Measurements from ENCODE around the gene HABP2.

HABP2 gene

GRCh38 chr10:113557424-113557862, 4.6 kb downstream of the HABP2 start:
- H3K4me3 ChIP-seq (ENCODE audit: low read depth, low read length) = no peak overlapping the region
- no peak overlapping the region for H3K27ac ChIP-seq
- no peaks in the 10 kb centered on the region for H3K36me3 ChIP-seq
- no peak for DNase-seq
- TF ChIP-seq, protein P1, sequence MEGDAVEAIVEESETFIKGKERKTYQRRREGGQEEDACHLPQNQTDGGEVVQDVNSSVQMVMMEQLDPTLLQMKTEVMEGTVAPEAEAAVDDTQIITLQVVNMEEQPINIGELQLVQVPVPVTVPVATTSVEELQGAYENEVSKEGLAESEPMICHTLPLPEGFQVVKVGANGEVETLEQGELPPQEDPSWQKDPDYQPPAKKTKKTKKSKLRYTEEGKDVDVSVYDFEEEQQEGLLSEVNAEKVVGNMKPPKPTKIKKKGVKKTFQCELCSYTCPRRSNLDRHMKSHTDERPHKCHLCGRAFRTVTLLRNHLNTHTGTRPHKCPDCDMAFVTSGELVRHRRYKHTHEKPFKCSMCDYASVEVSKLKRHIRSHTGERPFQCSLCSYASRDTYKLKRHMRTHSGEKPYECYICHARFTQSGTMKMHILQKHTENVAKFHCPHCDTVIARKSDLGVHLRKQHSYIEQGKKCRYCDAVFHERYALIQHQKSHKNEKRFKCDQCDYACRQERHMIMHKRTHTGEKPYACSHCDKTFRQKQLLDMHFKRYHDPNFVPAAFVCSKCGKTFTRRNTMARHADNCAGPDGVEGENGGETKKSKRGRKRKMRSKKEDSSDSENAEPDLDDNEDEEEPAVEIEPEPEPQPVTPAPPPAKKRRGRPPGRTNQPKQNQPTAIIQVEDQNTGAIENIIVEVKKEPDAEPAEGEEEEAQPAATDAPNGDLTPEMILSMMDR (IDR thresholded peaks at IDR 0.05; ENCODE audit: low read depth, low read length) = no peak
- no peaks in the 10 kb centered on the region for H3K9me3 ChIP-seq (ENCODE audit: severe bottlenecking)
- H3K27me3 ChIP-seq (ENCODE audit: insufficient read depth, low read depth, severe bottlenecking) = no peaks in the 10 kb centered on the region

DNA sequence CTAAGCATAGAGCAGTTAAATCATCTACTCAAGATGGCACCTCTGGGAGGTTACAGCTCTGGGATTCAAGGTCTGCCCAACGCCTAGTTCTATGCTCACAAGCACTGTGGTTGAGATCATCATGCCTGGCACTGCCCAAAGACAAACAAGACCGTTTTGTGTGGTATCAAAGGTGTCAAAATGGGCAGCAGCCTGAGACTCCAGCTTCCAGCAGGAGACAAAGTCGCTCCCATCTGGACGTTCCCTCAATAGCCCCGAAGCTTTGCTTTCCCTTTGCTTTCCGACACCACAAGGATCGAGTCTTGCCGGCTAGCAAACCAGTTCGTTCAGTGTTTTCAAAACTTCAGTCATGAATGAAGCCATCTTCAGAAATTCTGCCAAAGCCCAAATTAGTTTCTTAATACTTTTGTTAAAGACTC, 5.1 kb downstream of the HABP2 start:
- no peaks in the 10 kb centered on the region for H3K9me3 ChIP-seq (ENCODE audit: severe bottlenecking)
- peak; percentile 32 for DNase-seq
- H3K27me3 ChIP-seq (ENCODE audit: insufficient read depth, low read depth, severe bottlenecking) = no peaks in the 10 kb centered on the region
- peak overlapping the region; percentile 29 for H3K4me3 ChIP-seq (ENCODE audit: low read depth, low read length)
- TF ChIP-seq, protein P1 (IDR thresholded peaks at IDR 0.05; ENCODE audit: low read depth, low read length) = no peak
- peak overlapping the region; percentile 29; the same call in 1 of the 2 replicates for H3K27ac ChIP-seq
- no peaks in the 10 kb centered on the region for H3K36me3 ChIP-seq

- H3K36me3 ChIP-seq = no peaks in the 10 kb centered on the region
- no peaks in the 10 kb centered on the region for H3K27me3 ChIP-seq (ENCODE audit: insufficient read depth, low read depth, severe bottlenecking)
- H3K9me3 ChIP-seq (ENCODE audit: severe bottlenecking) = no peaks in the 10 kb centered on the region
- no peak overlapping the region for H3K27ac ChIP-seq
- no peak for DNase-seq
- TF ChIP-seq, protein P1 (IDR thresholded peaks at IDR 0.05; ENCODE audit: low read depth, low read length) = no peak
- H3K4me3 ChIP-seq (ENCODE audit: low read depth, low read length) = no peak overlapping the region
These were observed 7.2 kb downstream of the HABP2 start for GRCh38 chr10:113560071-113560470.

DNA sequence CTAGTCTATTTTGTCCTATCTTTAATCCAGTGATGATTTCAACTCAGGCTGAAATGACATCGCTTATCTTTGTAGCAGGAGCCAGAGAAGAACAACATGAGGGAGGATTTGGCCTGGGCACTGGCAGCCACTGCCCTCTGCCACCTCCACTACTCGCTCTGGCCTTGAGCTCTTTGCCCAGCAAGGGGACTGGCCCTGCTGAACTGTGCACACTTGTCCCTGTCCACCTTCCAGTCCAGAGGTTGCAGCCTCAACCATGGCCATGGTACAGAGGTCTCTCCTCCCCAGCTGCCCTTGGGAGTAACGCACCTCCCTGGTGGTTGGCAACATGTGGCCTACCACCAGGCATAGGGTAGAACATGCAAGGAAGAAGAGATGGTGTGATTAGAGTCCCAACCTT, 8.4 kb downstream of the HABP2 start:
- Histone ChIP-seq H3K27me3 (ENCODE audit: insufficient read depth, low read depth, severe bottlenecking) (no peaks in the 10 kb centered on the region), H3K9me3 (ENCODE audit: severe bottlenecking) (no peaks in the 10 kb centered on the region), H3K27ac (no peak overlapping the region), H3K36me3 (no peaks in the 10 kb centered on the region), H3K4me3 (ENCODE audit: low read depth, low read length) (no peak overlapping the region)
- TF ChIP-seq, protein P1 (IDR thresholded peaks at IDR 0.05; ENCODE audit: low read depth, low read length) = no peak
- DNase-seq = no peak

DNA sequence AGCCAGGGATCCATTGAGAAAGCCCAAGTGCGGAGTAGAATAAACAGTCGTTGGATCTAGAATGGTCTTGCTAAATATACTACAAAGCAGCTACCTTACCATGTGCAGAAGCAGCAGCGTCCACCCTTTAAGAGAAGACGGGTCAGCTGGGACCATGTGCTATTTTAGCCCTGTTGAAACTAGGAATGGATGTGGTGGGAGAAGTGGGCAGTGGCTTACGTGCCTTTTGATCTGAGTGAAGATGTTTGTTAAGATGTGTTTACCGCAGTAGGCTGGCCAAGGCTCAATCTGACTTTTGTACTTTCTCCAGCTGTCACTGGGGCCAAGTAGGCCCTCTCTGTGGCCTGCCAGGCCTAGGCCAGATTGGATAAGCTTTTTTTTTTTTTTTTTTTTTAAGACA, 9.2 kb downstream of the HABP2 start:
- TF ChIP-seq, protein P1 (IDR thresholded peaks at IDR 0.05; ENCODE audit: low read depth, low read length) = no peak
- Histone ChIP-seq H3K27me3 (ENCODE audit: insufficient read depth, low read depth, severe bottlenecking) (no peaks in the 10 kb centered on the region), H3K36me3 (no peaks in the 10 kb centered on the region)

DNA sequence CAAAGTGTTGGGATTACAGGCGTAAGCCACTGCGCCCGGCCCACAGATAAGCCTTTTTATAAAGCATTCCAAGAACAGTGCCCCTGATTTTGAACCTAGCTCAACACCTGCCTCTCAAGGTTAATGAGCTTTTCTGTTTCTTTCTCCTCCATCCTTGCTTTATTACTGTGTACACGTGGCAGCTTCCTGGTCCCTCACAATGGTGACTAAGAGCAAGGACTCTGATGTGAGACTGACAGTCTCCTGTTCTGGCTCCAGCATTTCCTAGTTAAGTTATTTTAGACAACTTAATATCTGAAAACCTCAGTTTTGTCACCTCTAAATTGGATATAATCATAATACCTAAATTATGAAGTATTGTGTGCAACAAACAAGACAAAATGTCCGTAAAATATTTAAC, 9.9 kb downstream of the HABP2 start:
- Histone ChIP-seq H3K27me3 (ENCODE audit: insufficient read depth, low read depth, severe bottlenecking) (no peaks in the 10 kb centered on the region), H3K9me3 (ENCODE audit: severe bottlenecking) (no peaks in the 10 kb centered on the region), H3K27ac (no peak overlapping the region), H3K36me3 (no peaks in the 10 kb centered on the region), H3K4me3 (ENCODE audit: low read depth, low read length) (no peak overlapping the region)
- DNase-seq = no peak
- TF ChIP-seq, protein P1 (IDR thresholded peaks at IDR 0.05; ENCODE audit: low read depth, low read length) = no peak

More for the DNA sequence above, 9.2 kb downstream of the HABP2 start:
- no peak overlapping the region for H3K27ac ChIP-seq
- DNase-seq = no peak
- no peak overlapping the region for H3K4me3 ChIP-seq (ENCODE audit: low read depth, low read length)
- no peaks in the 10 kb centered on the region for H3K9me3 ChIP-seq (ENCODE audit: severe bottlenecking)
